Measurements from ENCODE around the gene CALML3.

DNA sequence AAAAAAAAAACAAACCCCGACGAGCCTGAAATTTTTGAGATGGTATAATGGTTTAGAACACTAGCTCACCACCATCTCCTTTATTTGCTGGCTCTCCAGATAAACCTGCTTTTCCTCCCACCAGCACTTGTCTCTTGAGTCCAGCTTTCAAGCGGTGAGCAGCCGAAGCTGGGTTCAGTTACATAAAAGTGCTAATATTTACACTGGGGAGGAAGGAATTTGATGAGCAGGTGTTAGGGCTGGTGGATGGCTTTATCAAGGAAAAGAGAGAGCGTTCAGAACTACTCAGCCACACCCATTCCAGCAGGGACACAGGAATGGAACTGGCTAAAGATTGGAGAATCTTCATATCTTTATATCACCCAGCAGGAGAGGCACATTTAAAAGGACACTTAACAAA, 6.6 kb upstream of the CALML3 start:
- TF ChIP-seq, protein P1, sequence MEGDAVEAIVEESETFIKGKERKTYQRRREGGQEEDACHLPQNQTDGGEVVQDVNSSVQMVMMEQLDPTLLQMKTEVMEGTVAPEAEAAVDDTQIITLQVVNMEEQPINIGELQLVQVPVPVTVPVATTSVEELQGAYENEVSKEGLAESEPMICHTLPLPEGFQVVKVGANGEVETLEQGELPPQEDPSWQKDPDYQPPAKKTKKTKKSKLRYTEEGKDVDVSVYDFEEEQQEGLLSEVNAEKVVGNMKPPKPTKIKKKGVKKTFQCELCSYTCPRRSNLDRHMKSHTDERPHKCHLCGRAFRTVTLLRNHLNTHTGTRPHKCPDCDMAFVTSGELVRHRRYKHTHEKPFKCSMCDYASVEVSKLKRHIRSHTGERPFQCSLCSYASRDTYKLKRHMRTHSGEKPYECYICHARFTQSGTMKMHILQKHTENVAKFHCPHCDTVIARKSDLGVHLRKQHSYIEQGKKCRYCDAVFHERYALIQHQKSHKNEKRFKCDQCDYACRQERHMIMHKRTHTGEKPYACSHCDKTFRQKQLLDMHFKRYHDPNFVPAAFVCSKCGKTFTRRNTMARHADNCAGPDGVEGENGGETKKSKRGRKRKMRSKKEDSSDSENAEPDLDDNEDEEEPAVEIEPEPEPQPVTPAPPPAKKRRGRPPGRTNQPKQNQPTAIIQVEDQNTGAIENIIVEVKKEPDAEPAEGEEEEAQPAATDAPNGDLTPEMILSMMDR (IDR thresholded peaks at IDR 0.05; ENCODE audit: insufficient read depth, low read depth, low read length) = no peak
- TF ChIP-seq EZH2 (IDR thresholded peaks at IDR 0.05; ENCODE audit: insufficient read depth, low read length) = no peak
